ENCODE results near the gene GREM2.

The GREM2 gene

DNA sequence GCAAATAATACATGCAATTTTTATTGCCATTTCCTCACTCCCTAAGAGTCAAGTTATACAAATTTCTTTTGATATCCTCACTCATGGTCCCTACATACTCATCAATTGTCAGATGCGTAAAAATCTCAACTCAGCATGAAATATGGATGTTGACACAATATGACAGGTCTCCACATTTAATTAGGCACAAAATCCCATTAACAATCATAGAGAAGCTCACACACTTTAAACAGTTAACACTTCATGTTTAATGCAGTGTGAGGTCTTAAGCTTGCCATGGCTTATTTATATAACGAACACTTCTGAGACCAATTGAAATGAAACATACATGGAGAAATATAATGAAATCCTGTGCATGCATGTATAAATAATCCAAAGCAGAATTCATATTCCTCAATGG lies 58.6 kb downstream of the GREM2 start:
- DNase-seq: no peak

DNA sequence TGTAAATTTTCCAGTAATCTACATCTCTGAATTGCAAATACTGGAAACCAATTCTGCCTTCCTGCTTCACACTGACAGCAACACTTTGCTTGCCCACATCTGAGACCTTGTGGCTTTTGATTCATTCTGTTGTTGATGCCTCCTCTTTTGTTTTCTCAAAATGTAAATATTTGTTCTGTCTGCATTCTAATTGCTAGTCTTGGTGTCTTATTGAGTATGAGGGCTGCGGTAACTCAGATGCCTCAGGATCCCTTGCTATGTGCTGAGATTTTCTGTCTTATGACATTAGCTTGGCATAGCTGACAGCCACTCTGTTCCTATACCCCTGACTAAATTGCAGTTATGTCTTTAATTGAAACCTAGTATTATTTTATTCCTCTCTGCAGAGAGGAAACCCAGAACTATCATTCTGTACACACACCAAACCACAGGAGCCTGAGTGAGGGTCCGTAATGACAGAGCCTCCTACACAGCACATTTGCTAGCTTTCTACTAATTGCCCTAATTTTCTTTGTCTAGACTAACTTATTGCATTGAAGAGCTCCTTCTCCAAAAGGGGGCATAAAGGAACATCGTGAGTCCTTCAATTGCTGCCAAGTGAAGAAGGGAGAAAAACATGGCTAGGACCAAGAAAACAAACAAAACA lies 72.1 kb downstream of the GREM2 start:
- DNase-seq: peak in 1 of 2 donors; percentile 22

DNA sequence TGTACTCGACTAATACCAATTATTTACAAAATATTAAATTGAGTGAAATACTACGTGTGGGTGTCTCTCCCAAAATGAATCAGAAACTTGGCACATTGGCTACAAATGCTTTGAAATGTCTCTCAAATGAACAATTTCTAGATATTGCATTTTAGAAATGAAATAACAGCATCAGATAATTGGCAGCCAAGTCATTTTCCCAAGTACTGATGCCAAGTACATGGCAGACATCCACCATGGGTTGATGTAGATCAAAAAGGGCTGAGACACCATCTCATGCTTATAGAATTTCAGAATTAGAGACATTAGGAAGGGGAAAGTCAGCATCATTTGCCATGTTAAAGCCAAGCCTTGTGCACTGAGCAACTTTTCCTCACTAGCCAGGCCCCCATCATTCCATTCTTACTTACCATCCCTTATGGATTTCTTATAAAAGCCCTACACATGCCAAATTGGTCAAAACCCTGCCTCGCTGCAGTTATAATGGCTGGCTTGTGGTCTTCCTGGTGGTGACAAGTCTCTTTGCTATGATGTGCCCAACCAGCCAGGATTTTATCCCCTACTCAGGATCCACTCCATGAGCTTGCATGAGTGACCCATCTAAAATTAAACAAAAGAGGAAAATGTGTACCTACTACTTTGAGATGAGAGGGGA lies 73.1 kb downstream of the GREM2 start:
- no peak for DNase-seq

DNA sequence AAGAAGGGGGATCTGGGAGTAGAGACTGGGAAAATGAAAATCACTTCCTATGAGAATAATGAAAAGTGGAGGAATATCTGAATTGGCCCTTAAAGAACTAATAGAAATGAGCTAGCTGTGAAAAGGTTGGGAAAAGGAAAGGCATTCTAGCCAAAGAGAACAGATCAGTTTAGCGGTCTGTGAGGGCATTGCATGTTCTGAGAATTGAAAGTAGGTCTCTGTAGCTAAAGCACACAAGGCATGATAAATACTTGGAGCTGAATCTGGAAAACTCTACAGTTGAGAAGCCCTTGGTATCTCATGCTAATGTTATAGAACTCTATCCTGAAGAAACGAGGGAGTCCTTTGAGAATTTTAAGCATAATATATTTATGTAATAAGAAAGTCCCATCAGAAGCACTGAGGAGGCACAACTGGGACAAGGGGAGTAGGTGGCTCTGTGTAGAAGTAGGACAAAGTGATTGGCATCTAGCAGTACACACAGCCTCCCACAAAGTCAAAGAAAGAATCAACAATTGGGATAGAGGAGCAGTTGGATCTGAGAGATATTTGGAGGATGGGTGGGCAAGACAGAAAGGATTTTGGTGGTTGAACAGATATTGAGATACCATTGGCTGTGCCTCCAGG lies 78.7 kb downstream of the GREM2 start:
- no peak for DNase-seq

GRCh38 chr1:240528591-240528990 lies 83.4 kb downstream of the GREM2 start:
- no peak for DNase-seq

GRCh38 chr1:240527086-240527485 lies 84.9 kb downstream of the GREM2 start:
- no peak for DNase-seq

- DNase-seq: no peak
These were observed 85.6 kb downstream of the GREM2 start for GRCh38 chr1:240526312-240526711.

DNA sequence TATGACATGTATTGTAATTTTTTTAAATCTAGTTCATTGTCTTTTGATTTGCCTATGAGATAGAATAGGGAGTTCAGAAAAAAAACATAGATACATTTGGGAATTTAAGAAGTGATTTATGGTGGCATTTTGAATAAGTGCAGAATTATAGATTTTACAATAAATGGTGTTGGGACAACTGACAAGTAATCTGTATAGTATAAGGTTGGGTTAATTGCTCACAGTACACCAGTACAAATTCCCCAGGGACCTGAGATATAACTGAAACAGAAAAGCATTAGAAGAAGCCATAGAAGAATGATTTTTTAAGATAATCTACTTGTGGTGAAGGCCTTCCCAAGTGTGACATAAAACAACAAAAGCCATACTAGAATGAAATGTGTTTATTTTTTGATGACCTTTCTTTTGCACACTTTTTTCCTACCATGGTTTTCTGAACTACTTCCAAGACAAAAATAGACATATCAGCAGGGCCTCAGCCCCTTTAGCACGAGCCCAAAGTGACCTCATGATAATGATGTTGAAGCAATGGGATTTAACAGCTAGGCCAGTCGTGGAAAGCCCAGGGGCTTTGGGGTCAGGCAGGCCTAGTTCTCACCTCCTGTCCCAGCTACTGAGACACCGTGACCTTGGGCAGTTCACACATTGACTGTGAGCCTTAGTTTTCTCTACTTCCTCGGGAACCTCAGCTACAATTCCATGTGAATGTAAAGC lies 87.4 kb downstream of the GREM2 start:
- DNase-seq: no peak

DNA sequence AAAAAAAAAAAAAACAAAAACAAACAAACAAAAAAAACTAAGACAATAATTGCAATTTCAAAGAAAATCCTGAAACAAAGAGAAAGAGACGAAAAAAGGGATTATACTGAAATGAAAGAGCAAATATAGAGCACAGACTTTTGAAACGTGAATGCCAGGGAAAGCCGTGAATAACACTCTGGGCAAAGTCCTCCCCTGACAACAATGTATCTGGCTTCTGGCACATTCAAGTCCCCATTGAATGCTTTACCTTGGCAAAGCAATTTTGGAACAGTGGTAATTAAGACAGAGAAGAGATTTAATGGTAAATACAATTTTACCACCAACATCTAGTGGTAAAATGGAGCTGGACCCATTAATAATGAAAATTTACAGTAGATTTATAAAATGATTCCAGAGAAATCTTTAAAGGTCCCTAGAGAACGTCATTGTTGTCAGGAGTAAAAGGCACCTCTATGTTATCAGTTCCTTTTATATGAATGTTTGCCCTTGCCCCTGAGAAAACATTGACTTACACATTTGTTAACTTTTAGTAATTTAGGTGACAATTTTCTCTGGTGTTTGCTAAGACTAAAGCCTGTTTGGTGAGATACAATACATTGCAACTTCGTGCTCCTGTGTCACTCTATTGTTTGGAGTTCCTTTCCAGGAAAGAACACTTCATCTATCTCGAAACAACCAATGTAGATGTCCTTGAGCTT lies 89.7 kb downstream of the GREM2 start:
- DNase-seq: no peak

- no peak for DNase-seq
These were observed 94.1 kb downstream of the GREM2 start for GRCh38 chr1:240517891-240518290.

GRCh38 chr1:240516069-240516468 lies 95.9 kb downstream of the GREM2 start:
- no peak for DNase-seq

GRCh38 chr1:240515505-240515904 lies 96.5 kb downstream of the GREM2 start:
- DNase-seq: no peak

DNA sequence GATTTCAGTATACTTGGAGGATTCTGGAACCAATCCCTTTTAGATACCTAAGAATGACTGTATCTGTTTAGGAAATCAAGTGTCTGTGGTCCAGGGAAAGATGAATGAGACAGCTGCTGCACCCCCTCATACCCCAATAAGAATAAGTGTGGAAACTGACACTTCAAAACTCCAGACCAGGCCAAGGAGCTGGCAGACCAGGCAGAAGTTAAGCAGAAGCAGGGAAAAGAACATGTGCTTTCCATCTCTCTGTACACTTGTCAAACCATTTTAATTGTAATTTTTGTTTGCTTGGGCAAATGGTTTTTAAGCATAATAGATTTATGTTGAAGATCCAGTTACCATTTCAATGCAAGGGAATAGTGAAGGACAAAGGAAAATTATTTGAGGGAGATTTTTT lies 100.2 kb downstream of the GREM2 start:
- no peak for DNase-seq

DNA sequence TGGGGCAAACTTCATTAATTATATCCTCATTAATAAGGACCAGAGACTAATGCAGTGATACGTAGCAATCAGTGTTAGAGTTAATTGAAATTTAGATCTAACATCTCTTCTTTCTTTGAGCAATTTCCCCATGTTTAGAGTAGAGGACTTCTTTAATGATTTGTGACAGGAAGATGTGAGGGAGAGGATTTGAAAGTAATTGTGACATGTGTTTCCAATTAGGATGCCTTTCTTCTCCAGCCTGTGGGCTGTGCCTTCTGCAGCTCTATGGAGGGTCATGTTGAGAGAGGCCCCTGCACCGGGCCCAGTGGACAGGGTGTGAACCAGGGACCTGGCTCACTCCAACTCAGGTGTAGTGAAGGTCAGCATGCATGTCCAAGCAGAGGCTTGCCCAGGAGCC lies 103.0 kb downstream of the GREM2 start:
- no peak for DNase-seq

GRCh38 chr1:240508201-240508600 lies 103.8 kb downstream of the GREM2 start:
- DNase-seq: no peak

GRCh38 chr1:240506176-240506575 lies 105.8 kb downstream of the GREM2 start:
- DNase-seq: no peak

DNA sequence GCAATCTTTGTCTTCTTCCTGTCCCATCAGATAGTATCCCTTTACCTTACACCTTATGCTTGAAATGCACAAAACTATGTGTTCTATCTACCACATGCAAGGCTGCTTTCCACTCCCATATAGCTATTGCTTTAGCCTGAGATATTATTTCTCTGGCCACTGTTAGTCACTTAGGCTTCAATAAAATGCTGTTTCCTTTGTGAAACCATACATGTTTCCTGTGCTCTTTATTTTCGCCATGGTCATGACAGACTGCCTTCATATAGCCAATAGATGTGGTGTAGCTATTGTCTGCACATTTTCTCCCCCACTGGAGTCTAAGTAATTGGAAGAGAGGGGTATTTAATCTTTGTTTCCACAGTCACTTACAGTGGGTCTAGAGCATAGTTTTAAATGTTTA lies 108.4 kb downstream of the GREM2 start:
- no peak for DNase-seq

DNA sequence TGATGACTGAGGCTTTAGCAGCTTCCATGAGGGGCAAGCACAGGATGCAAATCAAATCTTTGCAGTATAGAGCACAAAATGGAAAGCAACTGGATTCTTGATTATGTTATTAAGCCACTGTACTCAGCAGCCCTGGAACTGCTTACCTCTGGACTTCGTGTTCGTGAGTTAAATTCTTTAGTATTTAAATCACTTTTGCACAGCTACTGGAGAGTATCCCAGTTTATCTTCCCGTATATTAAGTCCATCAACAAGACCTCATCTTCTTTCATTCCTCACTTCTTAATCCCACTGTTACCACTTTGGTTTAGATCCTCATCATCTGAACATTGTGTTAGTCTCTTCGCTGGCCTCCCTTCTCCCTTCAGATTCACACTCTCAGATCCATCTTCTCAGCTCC lies 108.9 kb downstream of the GREM2 start:
- DNase-seq: no peak

DNA sequence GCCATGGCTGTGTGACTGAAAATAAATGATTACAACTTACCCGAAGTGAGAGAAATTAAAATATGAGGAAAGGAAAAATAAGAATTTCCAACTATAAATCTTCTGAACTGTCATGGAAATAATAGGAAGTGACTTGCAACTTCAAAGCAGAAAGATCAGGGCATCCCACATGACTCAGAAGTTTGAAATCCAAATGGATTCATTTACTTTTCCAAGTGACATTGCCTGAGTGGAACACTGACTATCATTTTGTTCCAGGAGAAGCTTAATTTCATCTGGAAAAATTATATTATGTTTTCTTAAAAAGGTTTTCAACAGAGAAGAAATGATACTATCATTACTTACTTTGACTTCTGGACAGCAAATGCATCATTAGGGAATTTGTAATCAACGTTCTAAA lies 110.8 kb downstream of the GREM2 start:
- DNase-seq: no peak

GRCh38 chr1:240500647-240501046 lies 111.3 kb downstream of the GREM2 start:
- DNase-seq: no peak

DNA sequence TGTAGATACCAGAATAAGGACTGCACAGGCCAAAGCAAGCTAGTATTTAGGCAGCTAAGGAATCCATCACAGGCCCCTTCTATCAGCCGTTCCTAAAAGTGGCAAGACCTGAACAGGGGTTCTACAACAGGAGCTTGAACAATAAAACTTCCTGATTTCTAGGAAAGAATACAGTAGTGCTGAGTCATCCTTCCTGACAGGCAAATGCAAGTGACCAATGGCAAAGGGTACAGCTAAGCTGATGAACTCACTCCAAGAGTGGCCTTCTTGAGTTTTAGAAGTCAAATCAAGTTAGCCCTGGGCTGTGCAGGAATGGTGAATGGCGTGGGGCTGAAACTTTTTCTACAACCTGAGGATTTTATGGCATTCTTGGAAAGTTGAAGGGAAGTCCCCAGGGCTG lies 112.9 kb downstream of the GREM2 start:
- DNase-seq: no peak

GRCh38 chr1:240498335-240498734 lies 113.6 kb downstream of the GREM2 start:
- DNase-seq: no peak

DNA sequence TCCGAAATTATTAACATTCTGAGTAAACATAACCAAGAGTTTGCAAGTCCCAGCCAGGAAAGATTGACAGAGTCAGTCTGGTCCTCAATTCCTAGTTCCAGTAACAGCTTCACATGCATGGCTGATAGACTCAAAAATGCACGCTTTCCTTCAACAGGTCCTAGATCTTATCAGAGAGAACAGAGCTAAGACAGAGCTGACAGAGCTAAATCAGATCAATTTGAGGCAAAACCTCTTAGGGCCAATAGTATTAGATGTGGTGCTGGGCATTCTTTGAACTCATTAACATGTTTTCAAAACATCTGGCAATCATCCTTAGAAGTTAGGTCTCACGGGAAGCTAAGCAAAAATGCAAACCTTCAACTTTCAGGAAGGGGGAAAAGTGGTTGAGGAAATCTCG lies 114.0 kb downstream of the GREM2 start:
- no peak for DNase-seq
